ENCODE measurements around the gene TFCP2L1. TPM values are rescaled to one million over a fixed set of nuclear protein-coding genes. Genes with fewer than 3 reads are reported as not detected.

The TFCP2L1 gene
- total and polyA plus RNA-seq, 2 donors (not counting 3 experiments of a cell fraction or from before 2014, with no cell fraction given), result not detected

- H3K4me1 ChIP-seq (ENCODE audit: control insufficient read depth, extremely low read depth, insufficient read depth, low read length), result no peaks in the 10 kb centered on the region
- no peak for TF ChIP-seq JUN (IDR thresholded peaks at IDR 0.05; ENCODE audit: borderline replicate concordance, insufficient read depth, insufficient read length, low read depth)
- no peak for TF ChIP-seq POLR2AphosphoS5 (IDR thresholded peaks at IDR 0.05; ENCODE audit: insufficient read depth, low read depth, low read length)
- no peak for TF ChIP-seq CTCF (IDR thresholded peaks at IDR 0.05; ENCODE audit: extremely low read depth in 1 of 2, insufficient read depth in 1 of 2, low read depth in 1 of 2, low read length in 2 of 2)
- no peak for TF ChIP-seq MAX (IDR thresholded peaks at IDR 0.05; ENCODE audit: insufficient read depth, insufficient read length)
- no peak for TF ChIP-seq MYC (IDR thresholded peaks at IDR 0.05; ENCODE audit: low read depth, low read length)
- TF ChIP-seq POLR2A (IDR thresholded peaks at IDR 0.05; ENCODE audit: low read depth, low read length), result no peak
- no peak for TF ChIP-seq EZH2 (IDR thresholded peaks at IDR 0.05; ENCODE audit: borderline replicate concordance, low read depth, low read length, severe bottlenecking)
- TF ChIP-seq FOS (IDR thresholded peaks at IDR 0.05; ENCODE audit: borderline replicate concordance, insufficient read depth, low read length), result no peak
- TF ChIP-seq GATA2 (IDR thresholded peaks at IDR 0.05; ENCODE audit: insufficient read depth, insufficient read length, low read depth, low read length), result no peak
- no peaks in the 10 kb centered on the region for H3K9me1 ChIP-seq (replicated peaks; ENCODE audit: control insufficient read depth, extremely low read depth, insufficient read depth, low read length)
- intact Hi-C loops (cut with micrococcal nuclease) (no loop called here), dilution Hi-C loops (cut with MboI; ENCODE audit: extremely low pct_ligation_motif_present, low sequenced_read_pairs) (no loop called here)
- H3K27ac ChIP-seq (ENCODE audit: insufficient read depth, low read depth, low read length), result no peak overlapping the region
- CTCF ChIA-PET, result interaction anchor here (1.3 kb wide), 1 partner anchor 110 kb away, joined by 3 read pairs; no protein-coding TSS in a partner anchor
- FAIRE-seq (no peak), DNase-seq (ENCODE audit: low read depth, low spot score) (no peak)
- H3K9ac ChIP-seq (replicated peaks; ENCODE audit: extremely low read depth, insufficient read depth, low read length), result no peak overlapping the region
- no peaks in the 10 kb centered on the region for H3K36me3 ChIP-seq (ENCODE audit: control insufficient read depth in 2 of 2, extremely low read depth in 1 of 2, insufficient read depth in 2 of 2, low read length in 2 of 2)
- no peaks in the 10 kb centered on the region for H3K79me2 ChIP-seq (ENCODE audit: control insufficient read depth, insufficient read depth, low read length)
- no peak overlapping the region for H3K4me3 ChIP-seq (replicated peaks in 1 of 3; ENCODE audit: insufficient read depth in 1 of 3, low read depth in 1 of 3, low read length in 3 of 3)
- H4K20me1 ChIP-seq (replicated peaks; ENCODE audit: control insufficient read depth, extremely low read depth, insufficient read depth, low read length), result no peaks in the 10 kb centered on the region
- no TSS peak for BruUV-seq (replicated peaks)
- no peaks in the 10 kb centered on the region for H3K9me3 ChIP-seq (replicated peaks; ENCODE audit: control insufficient read depth, insufficient read depth, low read length)
- H2AFZ ChIP-seq (ENCODE audit: low read depth, low read length), result no peak overlapping the region
- H3K27me3 ChIP-seq (ENCODE audit: control insufficient read depth in 2 of 2, insufficient read depth in 2 of 2, low read length in 2 of 2), result no peaks in the 10 kb centered on the region
- POLR2A ChIA-PET, result no interaction called here
- H3K4me2 ChIP-seq (ENCODE audit: insufficient read depth, low read length), result no peak overlapping the region
Measured at GRCh38 chr2:121205321-121205942, 79.6 kb downstream of the TFCP2L1 start.

Measured in endothelial cell of umbilical vein (primary cell).